ENCODE measurements around the gene KBTBD4.
A peak's percentile ranks its signal among the peaks of the same experiment; 100 is the strongest.

The KBTBD4 gene

GRCh38 chr11:47578524-47579494 is at the start of gene KBTBD4, which contains the start of gene NDUFS3:
TSS of gene KBTBD4 (minus strand) at chr11:47578970. CDS start at chr11:47578951, 19 bp downstream.
TSS of gene NDUFS3 (plus strand) at chr11:47579074. CDS start at chr11:47579092, 18 bp downstream.
- ATAC-seq (peak; percentile 94), DNase-seq (peak; percentile 89)

- no peak for ATAC-seq
- no peak for DNase-seq
Observed at GRCh38 chr11:47628026-47628425, 49.3 kb upstream of the KBTBD4 start.

GRCh38 chr11:47626234-47626633 is 47.5 kb upstream of the KBTBD4 start:
- ATAC-seq: no peak
- DNase-seq: no peak

GRCh38 chr11:47620836-47621378 is 42.1 kb upstream of the KBTBD4 start:
- ATAC-seq: no peak

GRCh38 chr11:47617417-47617809 is 38.6 kb upstream of the KBTBD4 start:
- DNase-seq: no peak

More at GRCh38 chr11:47620836-47621378, 42.1 kb upstream of the KBTBD4 start:
- no peak for DNase-seq

GRCh38 chr11:47616726-47617416 is 38.1 kb upstream of the KBTBD4 start:
- DNase-seq (no peak), ATAC-seq (no peak)

More at GRCh38 chr11:47617417-47617809, 38.6 kb upstream of the KBTBD4 start:
- ATAC-seq: no peak

GRCh38 chr11:47615249-47615648 is 36.5 kb upstream of the KBTBD4 start:
- no peak for ATAC-seq
- DNase-seq: no peak

GRCh38 chr11:47611348-47611794 is 32.6 kb upstream of the KBTBD4 start:
- ATAC-seq (no peak), DNase-seq (no peak)

GRCh38 chr11:47609675-47610074 is 30.9 kb upstream of the KBTBD4 start:
- no peak for ATAC-seq
- DNase-seq: no peak

GRCh38 chr11:47607380-47607779 is 28.6 kb upstream of the KBTBD4 start:
- no peak for DNase-seq
- ATAC-seq: no peak

- ATAC-seq: no peak
Observed at GRCh38 chr11:47606731-47607130, 28.0 kb upstream of the KBTBD4 start.

GRCh38 chr11:47605921-47606320 is 27.2 kb upstream of the KBTBD4 start:
- DNase-seq (no peak), ATAC-seq (no peak)

More at GRCh38 chr11:47606731-47607130, 28.0 kb upstream of the KBTBD4 start:
- DNase-seq: no peak

- DNase-seq (no peak), ATAC-seq (no peak)
Observed at GRCh38 chr11:47603295-47603694, 24.5 kb upstream of the KBTBD4 start.

- no peak for ATAC-seq
- no peak for DNase-seq
Observed at GRCh38 chr11:47599902-47600301, 21.1 kb upstream of the KBTBD4 start.

GRCh38 chr11:47595967-47596366 is 17.2 kb upstream of the KBTBD4 start:
- ATAC-seq (no peak), DNase-seq (no peak)

GRCh38 chr11:47595029-47595428 is 16.3 kb upstream of the KBTBD4 start:
- ATAC-seq (no peak), DNase-seq (no peak)

GRCh38 chr11:47593934-47594855 is 15.4 kb upstream of the KBTBD4 start, which contains the start of gene C1QTNF4:
TSS of gene C1QTNF4 (minus strand) at chr11:47594411. CDS start at chr11:47590810, 3,601 bp downstream.
- ATAC-seq: no peak
- DNase-seq: no peak

- DNase-seq (no peak), ATAC-seq (no peak)
Observed at GRCh38 chr11:47593492-47593933, 14.7 kb upstream of the KBTBD4 start.

- no peak for ATAC-seq
Observed at GRCh38 chr11:47592970-47593369, 14.2 kb upstream of the KBTBD4 start.

GRCh38 chr11:47592251-47592650 is 13.5 kb upstream of the KBTBD4 start:
- ATAC-seq: no peak
- no peak for DNase-seq

More at GRCh38 chr11:47592970-47593369, 14.2 kb upstream of the KBTBD4 start:
- no peak for DNase-seq

- no peak for DNase-seq
- ATAC-seq: no peak
Observed at GRCh38 chr11:47591764-47592163, 13.0 kb upstream of the KBTBD4 start.

Data from stimulated activated naive CD8-positive, alpha-beta T cell treated with anti-CD3 and anti-CD28 coated beads, Interleukin-15, Interleukin-2, amounts not matched to agents 100 U/mL and 50 U/mL, for 24 hours (primary cell).